Caki2 (cell line): ENCODE data around the gene ZNF891. TPM values are rescaled to one million over a fixed set of nuclear protein-coding genes. Genes with fewer than 3 reads are reported as not detected.
A peak's percentile ranks its signal among the peaks of the same experiment; 100 is the strongest.

Source experiments
- DNase-seq: peaks from one replicate; pipeline ENCODE4 v3.0.0-alpha.2; 2015; ENCODE audit warnings: low read depth
- in situ Hi-C: cut with HindIII; loops from 2 replicates; pipeline ENCODE4 v1.10.0; 2016; ENCODE audit warnings: low sequenced_read_pairs, low pct_unique_long_range_greater_than_20kb, mixed read lengths
- total RNA-seq: library from RNA; depleted of rRNA; stranded (reverse); fragments of >200 nt; shearing (Covaris generic); gene quantifications from 2 replicates; pipeline ENCODE4 v1.2.3, GENCODE V29; 2014; ENCODE audit warnings: low replicate concordance; rRNA removed

The ZNF891 gene
- 0.52 and 0.98 TPM in 2 replicates for total RNA-seq

GRCh38 chr12:133130038-133130807 is at the start of gene ZNF891, which contains the start of gene ZNF10:
Gene ZNF891, minus strand, starts transcription at chr12:133130274. Its CDS starts 8,356 bp downstream, at chr12:133121918.
Gene ZNF10, plus strand, starts transcription at chr12:133130627. Its CDS starts 13,866 bp downstream, at chr12:133144493.
- in situ Hi-C loops: no loop called here
- peak; percentile 97 for DNase-seq

GRCh38 chr12:133174901-133175300 is 44.8 kb upstream of the ZNF891 start:
- in situ Hi-C loops: no loop called here
- DNase-seq: no peak

- in situ Hi-C loops: no loop called here
- DNase-seq: no peak
Measured at GRCh38 chr12:133172491-133172890, 42.4 kb upstream of the ZNF891 start.

GRCh38 chr12:133165776-133166175 is 35.7 kb upstream of the ZNF891 start:
- in situ Hi-C loops: no loop called here
- no peak for DNase-seq

GRCh38 chr12:133156125-133156690 is 26.1 kb upstream of the ZNF891 start:
- in situ Hi-C loops: no loop called here
- peak; percentile 9 for DNase-seq

- in situ Hi-C loops: no loop called here
- no peak for DNase-seq
Measured at GRCh38 chr12:133145981-133146380, 15.9 kb upstream of the ZNF891 start.

- DNase-seq: no peak
- in situ Hi-C loops: no loop called here
Measured at GRCh38 chr12:133135747-133136146, 5.7 kb upstream of the ZNF891 start.

- in situ Hi-C loops: no loop called here
- DNase-seq: no peak
Measured at GRCh38 chr12:133130808-133131128, 694 bp upstream of the ZNF891 start.

- in situ Hi-C loops: no loop called here
- no peak for DNase-seq
Measured at GRCh38 chr12:133129368-133130037, 571 bp downstream of the ZNF891 start.

- in situ Hi-C loops: no loop called here
- no peak for DNase-seq
Measured at GRCh38 chr12:133124674-133125073, 5.4 kb downstream of the ZNF891 start.

GRCh38 chr12:133120385-133121191 is 9.5 kb downstream of the ZNF891 start:
- in situ Hi-C loops: no loop called here
- peak; percentile 25 for DNase-seq

- in situ Hi-C loops: no loop called here
- DNase-seq: no peak
Measured at GRCh38 chr12:133108150-133108549, 21.9 kb downstream of the ZNF891 start.

- in situ Hi-C loops: no loop called here
- no peak for DNase-seq
Measured at GRCh38 chr12:133107121-133107520, 23.0 kb downstream of the ZNF891 start.

- in situ Hi-C loops: no loop called here
- DNase-seq: peak; percentile 49
Measured at GRCh38 chr12:133106253-133106652, 23.8 kb downstream of the ZNF891 start.

GRCh38 chr12:133105620-133106019 is 24.5 kb downstream of the ZNF891 start:
- in situ Hi-C loops: no loop called here
- peak; percentile 32 for DNase-seq

- in situ Hi-C loops: no loop called here
- DNase-seq: no peak
Measured at GRCh38 chr12:133083345-133083744, 46.7 kb downstream of the ZNF891 start.

- in situ Hi-C loops: no loop called here
- peak; percentile 25 for DNase-seq
Measured at GRCh38 chr12:133081159-133081780, 48.8 kb downstream of the ZNF891 start.
